K562 (cell line): ENCODE measurements around the gene SCARF2. TPM values are rescaled to one million over a fixed set of nuclear protein-coding genes. Genes with fewer than 3 reads are reported as not detected.

Experiments
- DDX20 ChIP-seq: fragments of 450-650 bp; IDR thresholded peaks from 2 replicates; pipeline ENCODE4 v1.6.1; 2016; ENCODE audit warnings: missing genetic modification characterization, low read depth, mild to moderate bottlenecking, missing compliant biosample characterization, moderate library complexity
- GABPB2 ChIP-seq: fragments of 250-450 bp; sonication (Bioruptor Pico); conservative IDR thresholded peaks from 2 replicates; pipeline ENCODE4 v1.5.1; 2021; ENCODE audit warnings: mild to moderate bottlenecking
- HLTF ChIP-seq: fragments of 450-650 bp; IDR thresholded peaks from 2 replicates; pipeline ENCODE4 v1.6.1; 2016
- IRF2 ChIP-seq: sonication (generic); formaldehyde crosslinking; IDR thresholded peaks from 2 replicates; pipeline ENCODE4 v1.8.1; 2022; ENCODE audit warnings: mild to moderate bottlenecking, missing genetic modification reagents
- JUNB ChIP-seq: fragments of 450-650 bp; formaldehyde crosslinking; conservative IDR thresholded peaks from 2 replicates; pipeline ENCODE4 v1.4.0; 2020; ENCODE audit warnings: mild to moderate bottlenecking
- KAT2B ChIP-seq: IDR thresholded peaks from one replicate; pipeline ENCODE4 v1.6.1; 2012; ENCODE audit warnings: low read depth, mild to moderate bottlenecking, control low read depth, inconsistent platforms, low read length, moderate library complexity
- KDM4B ChIP-seq, 2 experiments: fragments of 450-650 bp in 1 of 2; sonication (generic) in 1 of 2; IDR thresholded peaks; 2 replicates each; pipeline ENCODE4 v1.6.1; 2016 to 2017; ENCODE audit warnings: borderline replicate concordance in 2 of 2, antibody characterized with exemption in 1 of 2, low read depth in 1 of 2, mild to moderate bottlenecking in 1 of 2
- POLR2AphosphoS2 ChIP-seq: IDR thresholded peaks from 2 replicates; pipeline ENCODE4 v1.6.1; 2012; ENCODE audit warnings: low read length, improper control_type of control experiment
- RCOR1 ChIP-seq, 2 experiments: IDR thresholded peaks; 2 replicates each; pipeline ENCODE4 v1.6.1; 2012; ENCODE audit warnings: low read depth in 2 of 2, low read length in 2 of 2, borderline replicate concordance in 1 of 2, improper control_type of control experiment in 1 of 2
- RFX5 ChIP-seq: IDR thresholded peaks from 2 replicates; pipeline ENCODE4 v1.6.1; 2011; ENCODE audit warnings: low read depth, mild to moderate bottlenecking, improper control_type of control experiment, low read length
- RHOXF2B ChIP-seq: fragments of 250-450 bp; sonication (Bioruptor Pico); conservative IDR thresholded peaks from 2 replicates; pipeline ENCODE4 v1.5.1; 2021
- RNF2 ChIP-seq: sonication (generic); IDR thresholded peaks from 2 replicates; pipeline ENCODE4 v1.6.1; 2016
- SIRT6 ChIP-seq: IDR thresholded peaks from one replicate; pipeline ENCODE4 v1.6.1; 2012; ENCODE audit warnings: low read depth, mild to moderate bottlenecking, control low read depth, inconsistent platforms, low read length, moderate library complexity
- SMC3 ChIP-seq: conservative IDR thresholded peaks from 2 replicates; pipeline ENCODE4 v1.6.1; 2011; ENCODE audit warnings: low read depth, low read length, improper control_type of control experiment; ENCODE audit not compliant: insufficient read depth
- TEAD1 ChIP-seq, 2 experiments: fragments of 450-650 bp in 1 of 2; sonication (generic) in 1 of 2; formaldehyde crosslinking; IDR thresholded peaks; 2 replicates each; pipeline versions ENCODE4 v1.4.0 to v1.8.0; 2020 to 2022; ENCODE audit warnings: mild to moderate bottlenecking in 2 of 2, missing genetic modification reagents in 1 of 2
- ZBTB7A ChIP-seq: IDR thresholded peaks from 2 replicates; pipeline ENCODE4 v1.6.1; 2011; ENCODE audit warnings: low read depth, mild to moderate bottlenecking, low read length, moderate library complexity, borderline replicate concordance; ENCODE audit not compliant: control insufficient read depth
- ZNF175 ChIP-seq: fragments of 200-800 bp; sonication (Bioruptor generic); IDR thresholded peaks from 2 replicates; pipeline ENCODE4 v1.6.1; 2016; ENCODE audit warnings: low read depth, mild to moderate bottlenecking, missing genetic modification characterization, missing compliant biosample characterization
- ZNF766 ChIP-seq: fragments of 200-800 bp; sonication (Bioruptor generic); conservative IDR thresholded peaks from 2 replicates; pipeline ENCODE4 v1.6.1; 2016; ENCODE audit warnings: missing genetic modification characterization, missing compliant biosample characterization
- polyA plus RNA-seq, 8 experiments: library from polyadenylated mRNA; depleted of rRNA in 4 of 8; stranded (reverse) in 5 of 8; unstranded in 3 of 8; fragments of >200 nt; fragmentation: Nextera tagmentation in 2 of 8; fragmentation: Illumina TruSeq in 1 of 8; extraction: Ambion mirVana in 2 of 8; extraction: Trizol in 1 of 8; gene quantifications; 2 replicates each; pipeline versions ENCODE4 v1.2.1 to v1.2.3, GENCODE V29; 2011 to 2014; ENCODE audit warnings: inconsistent platforms in 1 of 8, missing spikeins in 1 of 8
- total RNA-seq, 7 experiments: library from RNA; depleted of rRNA in 6 of 7; stranded (reverse); fragments of >200 nt in 6 of 7; fragmentation: Illumina TruSeq in 2 of 7; extraction: Trizol in 2 of 7; gene quantifications; 2 replicates each; pipeline versions ENCODE4 v1.2.1 to v1.2.3, GENCODE V29; 2011 to 2021; ENCODE audit warnings: low replicate concordance in 1 of 7
- TF ChIP-seq, protein P1 (sequence below), 2 experiments: IDR thresholded peaks; 2 replicates each; pipeline ENCODE4 v1.6.1; 2012; ENCODE audit warnings: improper control_type of control experiment in 2 of 2, low read depth in 2 of 2, low read length in 2 of 2, borderline replicate concordance in 1 of 2
- TF ChIP-seq, protein P2 (sequence below): sonication (generic); formaldehyde crosslinking; IDR thresholded peaks from 2 replicates; pipeline ENCODE4 v1.9.0; 2022; ENCODE audit warnings: mild to moderate bottlenecking, missing genetic modification reagents
- TF ChIP-seq, protein P3 (sequence below), 3 experiments: fragments of 200-800 bp in 1 of 3; fragments of 250-450 bp in 1 of 3; fragments of 450-650 bp in 1 of 3; sonication (Bioruptor Pico) in 1 of 3; sonication (Bioruptor generic) in 1 of 3; formaldehyde crosslinking in 1 of 3; IDR thresholded peaks; 2 replicates each; pipeline versions ENCODE4 v1.6.1 to v1.8.0; 2016 to 2022; ENCODE audit warnings: mild to moderate bottlenecking in 2 of 3, missing genetic modification characterization in 2 of 3, missing compliant biosample characterization in 1 of 3, moderate library complexity in 1 of 3
- TF ChIP-seq, protein P4 (sequence below): fragments of 250-450 bp; sonication (Bioruptor Pico); IDR thresholded peaks from 2 replicates; pipeline ENCODE4 v1.8.0; 2022; ENCODE audit warnings: moderate library complexity, mild to moderate bottlenecking, inconsistent platforms

The SCARF2 gene
- total and polyA plus RNA-seq, 9 of the 15 experiments (the other 6 are each of a cell fraction or from before 2014, with no cell fraction given), result 0.06 to 0.32 (median 0.21) TPM; not detected in 5

DNA sequence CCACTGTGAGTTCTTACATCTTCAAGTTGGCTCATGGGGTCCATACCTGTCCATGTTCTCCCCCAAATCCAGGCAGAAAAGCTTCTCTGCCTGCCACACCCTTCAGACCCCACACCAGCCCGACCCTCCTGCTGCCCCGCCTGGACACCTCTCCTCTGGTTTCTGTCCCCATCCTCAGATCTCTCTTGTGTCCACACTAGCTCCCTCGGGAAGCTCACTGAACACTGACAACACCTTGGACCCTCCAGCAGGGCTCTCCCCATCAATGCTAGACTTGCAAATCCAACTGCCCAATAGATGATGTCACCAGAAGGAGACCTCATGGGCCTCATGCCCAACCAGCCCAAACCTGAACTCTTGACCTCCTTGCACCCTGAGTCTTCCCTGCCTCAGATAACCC lies 2.9 kb downstream of the SCARF2 start (continued):
- TF ChIP-seq, protein P1, sequence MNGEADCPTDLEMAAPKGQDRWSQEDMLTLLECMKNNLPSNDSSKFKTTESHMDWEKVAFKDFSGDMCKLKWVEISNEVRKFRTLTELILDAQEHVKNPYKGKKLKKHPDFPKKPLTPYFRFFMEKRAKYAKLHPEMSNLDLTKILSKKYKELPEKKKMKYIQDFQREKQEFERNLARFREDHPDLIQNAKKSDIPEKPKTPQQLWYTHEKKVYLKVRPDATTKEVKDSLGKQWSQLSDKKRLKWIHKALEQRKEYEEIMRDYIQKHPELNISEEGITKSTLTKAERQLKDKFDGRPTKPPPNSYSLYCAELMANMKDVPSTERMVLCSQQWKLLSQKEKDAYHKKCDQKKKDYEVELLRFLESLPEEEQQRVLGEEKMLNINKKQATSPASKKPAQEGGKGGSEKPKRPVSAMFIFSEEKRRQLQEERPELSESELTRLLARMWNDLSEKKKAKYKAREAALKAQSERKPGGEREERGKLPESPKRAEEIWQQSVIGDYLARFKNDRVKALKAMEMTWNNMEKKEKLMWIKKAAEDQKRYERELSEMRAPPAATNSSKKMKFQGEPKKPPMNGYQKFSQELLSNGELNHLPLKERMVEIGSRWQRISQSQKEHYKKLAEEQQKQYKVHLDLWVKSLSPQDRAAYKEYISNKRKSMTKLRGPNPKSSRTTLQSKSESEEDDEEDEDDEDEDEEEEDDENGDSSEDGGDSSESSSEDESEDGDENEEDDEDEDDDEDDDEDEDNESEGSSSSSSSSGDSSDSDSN (IDR thresholded peaks at IDR 0.05; ENCODE audit: borderline replicate concordance in 1 of 2, low read depth in 2 of 2, low read length in 2 of 2), result no peak
- TF ChIP-seq SMC3, result 0 out of 2 replicates have a peak, but pooled peaks have one; percentile 1
- peak; percentile 20 for TF ChIP-seq KAT2B
- TF ChIP-seq JUNB, result peak; percentile 46; the same call in 1 of the 2 replicates
- no peak for TF ChIP-seq SIRT6
- TF ChIP-seq RHOXF2B (CRISPR knock-in tag), result 0 out of 2 replicates have a peak, but pooled peaks have one; percentile 57
- TF ChIP-seq, protein P2, sequence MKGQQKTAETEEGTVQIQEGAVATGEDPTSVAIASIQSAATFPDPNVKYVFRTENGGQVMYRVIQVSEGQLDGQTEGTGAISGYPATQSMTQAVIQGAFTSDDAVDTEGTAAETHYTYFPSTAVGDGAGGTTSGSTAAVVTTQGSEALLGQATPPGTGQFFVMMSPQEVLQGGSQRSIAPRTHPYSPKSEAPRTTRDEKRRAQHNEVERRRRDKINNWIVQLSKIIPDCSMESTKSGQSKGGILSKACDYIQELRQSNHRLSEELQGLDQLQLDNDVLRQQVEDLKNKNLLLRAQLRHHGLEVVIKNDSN, result peak; percentile 61; the same call in 1 of the 2 replicates
- TF ChIP-seq, protein P3, sequence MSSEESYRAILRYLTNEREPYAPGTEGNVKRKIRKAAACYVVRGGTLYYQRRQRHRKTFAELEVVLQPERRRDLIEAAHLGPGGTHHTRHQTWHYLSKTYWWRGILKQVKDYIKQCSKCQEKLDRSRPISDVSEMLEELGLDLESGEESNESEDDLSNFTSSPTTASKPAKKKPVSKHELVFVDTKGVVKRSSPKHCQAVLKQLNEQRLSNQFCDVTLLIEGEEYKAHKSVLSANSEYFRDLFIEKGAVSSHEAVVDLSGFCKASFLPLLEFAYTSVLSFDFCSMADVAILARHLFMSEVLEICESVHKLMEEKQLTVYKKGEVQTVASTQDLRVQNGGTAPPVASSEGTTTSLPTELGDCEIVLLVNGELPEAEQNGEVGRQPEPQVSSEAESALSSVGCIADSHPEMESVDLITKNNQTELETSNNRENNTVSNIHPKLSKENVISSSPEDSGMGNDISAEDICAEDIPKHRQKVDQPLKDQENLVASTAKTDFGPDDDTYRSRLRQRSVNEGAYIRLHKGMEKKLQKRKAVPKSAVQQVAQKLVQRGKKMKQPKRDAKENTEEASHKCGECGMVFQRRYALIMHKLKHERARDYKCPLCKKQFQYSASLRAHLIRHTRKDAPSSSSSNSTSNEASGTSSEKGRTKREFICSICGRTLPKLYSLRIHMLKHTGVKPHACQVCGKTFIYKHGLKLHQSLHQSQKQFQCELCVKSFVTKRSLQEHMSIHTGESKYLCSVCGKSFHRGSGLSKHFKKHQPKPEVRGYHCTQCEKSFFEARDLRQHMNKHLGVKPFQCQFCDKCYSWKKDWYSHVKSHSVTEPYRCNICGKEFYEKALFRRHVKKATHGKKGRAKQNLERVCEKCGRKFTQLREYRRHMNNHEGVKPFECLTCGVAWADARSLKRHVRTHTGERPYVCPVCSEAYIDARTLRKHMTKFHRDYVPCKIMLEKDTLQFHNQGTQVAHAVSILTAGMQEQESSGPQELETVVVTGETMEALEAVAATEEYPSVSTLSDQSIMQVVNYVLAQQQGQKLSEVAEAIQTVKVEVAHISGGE (CRISPR knock-in tag; IDR thresholded peaks at IDR 0.05), result no peak
- TF ChIP-seq KDM4B (IDR thresholded peaks at IDR 0.05; ENCODE audit: borderline replicate concordance in 2 of 2, low read depth in 1 of 2), result no peak
- peak; percentile 45; the same call in 1 of the 2 replicates for TF ChIP-seq GABPB2 (CRISPR knock-in tag)
- no peak for TF ChIP-seq RCOR1 (IDR thresholded peaks at IDR 0.05; ENCODE audit: borderline replicate concordance in 1 of 2, low read depth in 2 of 2, low read length in 2 of 2)
- peak; percentile 70; the same call in 1 of the 2 replicates for TF ChIP-seq IRF2
- TF ChIP-seq, protein P4, sequence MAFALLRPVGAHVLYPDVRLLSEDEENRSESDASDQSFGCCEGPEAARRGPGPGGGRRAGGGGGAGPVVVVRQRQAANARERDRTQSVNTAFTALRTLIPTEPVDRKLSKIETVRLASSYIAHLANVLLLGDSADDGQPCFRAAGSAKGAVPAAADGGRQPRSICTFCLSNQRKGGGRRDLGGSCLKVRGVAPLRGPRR, result 0 out of 2 replicates have a peak, but pooled peaks have one; percentile 36
- no peak for TF ChIP-seq RFX5
- no peak for TF ChIP-seq ZNF766
- no peak for TF ChIP-seq DDX20
- TF ChIP-seq POLR2AphosphoS2, result no peak
- TF ChIP-seq ZBTB7A, result 0 out of 2 replicates have a peak, but pooled peaks have one; percentile 16
- TF ChIP-seq TEAD1 (CRISPR knock-in tag; IDR thresholded peaks at IDR 0.05), result no peak
- TF ChIP-seq HLTF, result no peak
- TF ChIP-seq ZNF175 (CRISPR knock-in tag), result no peak
- TF ChIP-seq RNF2, result no peak
